ENCODE measurements around the gene RACGAP1. TPM values are rescaled to one million over a fixed set of nuclear protein-coding genes. Genes with fewer than 3 reads are reported as not detected.

Gene RACGAP1
- polyA plus RNA-seq, 4 donors = 44.5 to 53.4 (median 47.8) TPM

DNA sequence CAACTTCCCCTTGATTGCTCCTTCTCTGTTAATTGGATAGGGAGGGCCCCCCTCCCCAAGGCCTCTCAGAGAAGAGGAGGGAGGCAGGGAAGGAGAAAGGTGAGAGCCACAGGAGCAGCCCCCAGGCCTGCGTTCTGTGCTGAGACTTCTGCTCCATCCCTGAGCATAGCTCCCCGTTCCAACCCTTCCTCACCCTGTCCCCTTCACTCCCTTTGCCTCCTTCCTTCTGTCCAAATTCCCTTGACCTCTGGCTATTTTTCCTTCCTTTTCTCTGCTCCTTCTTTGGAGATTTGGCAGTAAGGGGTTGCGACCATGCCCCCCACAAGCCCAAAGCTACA, 31.3 kb upstream of the RACGAP1 start:
- DNase-seq (ENCODE audit: low read depth in 4 of 4, low spot score in 2 of 4) = no peak

GRCh38 chr12:50055831-50056638, 30.7 kb upstream of the RACGAP1 start:
- DNase-seq (ENCODE audit: low read depth in 4 of 4, low spot score in 2 of 4) = no peak

- no peak for DNase-seq (ENCODE audit: low read depth in 4 of 4, low spot score in 2 of 4)
These were observed 28.3 kb upstream of the RACGAP1 start for GRCh38 chr12:50053583-50053982.

DNA sequence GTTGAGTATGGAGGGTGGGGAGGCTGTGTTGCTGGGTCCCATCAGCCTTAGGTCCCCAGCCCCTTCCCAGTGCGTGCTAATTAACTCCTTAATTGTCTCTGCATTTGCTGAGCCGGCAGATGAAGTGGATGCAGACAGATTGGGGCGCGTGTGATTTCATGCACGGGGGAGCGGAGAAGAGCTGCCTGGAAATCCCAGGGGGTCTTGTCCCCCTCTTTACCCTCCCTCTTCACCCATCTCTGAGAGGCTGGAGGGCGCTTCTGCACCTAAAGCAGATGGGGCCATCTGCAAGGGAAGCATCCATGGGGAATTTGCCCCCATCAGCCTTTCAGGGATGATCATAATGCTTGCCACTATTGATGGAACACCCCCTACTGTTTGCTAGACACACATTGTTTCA, 27.7 kb upstream of the RACGAP1 start:
- DNase-seq (ENCODE audit: low read depth in 4 of 4, low spot score in 2 of 4) = no peak

DNA sequence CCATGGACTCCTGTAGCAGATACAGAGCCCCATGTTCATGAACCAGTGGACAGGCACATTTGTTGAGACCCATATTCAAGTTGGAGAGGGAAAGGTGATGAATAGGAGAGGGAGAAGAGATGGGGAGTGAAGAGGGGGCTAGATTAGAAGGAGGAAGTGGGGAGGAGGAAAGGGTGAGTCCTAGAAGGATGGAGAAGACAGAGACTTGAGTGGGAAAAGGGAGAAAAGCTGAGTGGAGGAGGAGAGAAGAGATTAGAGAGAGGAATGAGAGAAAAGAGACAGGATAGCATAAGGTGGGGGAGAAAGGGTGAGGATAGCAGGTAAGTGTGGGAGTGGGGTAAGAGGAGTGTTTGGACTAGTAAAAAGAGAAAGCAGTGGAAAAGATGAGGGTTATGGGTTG, 27.2 kb upstream of the RACGAP1 start:
- DNase-seq (ENCODE audit: low read depth in 4 of 4, low spot score in 2 of 4) = no peak

DNA sequence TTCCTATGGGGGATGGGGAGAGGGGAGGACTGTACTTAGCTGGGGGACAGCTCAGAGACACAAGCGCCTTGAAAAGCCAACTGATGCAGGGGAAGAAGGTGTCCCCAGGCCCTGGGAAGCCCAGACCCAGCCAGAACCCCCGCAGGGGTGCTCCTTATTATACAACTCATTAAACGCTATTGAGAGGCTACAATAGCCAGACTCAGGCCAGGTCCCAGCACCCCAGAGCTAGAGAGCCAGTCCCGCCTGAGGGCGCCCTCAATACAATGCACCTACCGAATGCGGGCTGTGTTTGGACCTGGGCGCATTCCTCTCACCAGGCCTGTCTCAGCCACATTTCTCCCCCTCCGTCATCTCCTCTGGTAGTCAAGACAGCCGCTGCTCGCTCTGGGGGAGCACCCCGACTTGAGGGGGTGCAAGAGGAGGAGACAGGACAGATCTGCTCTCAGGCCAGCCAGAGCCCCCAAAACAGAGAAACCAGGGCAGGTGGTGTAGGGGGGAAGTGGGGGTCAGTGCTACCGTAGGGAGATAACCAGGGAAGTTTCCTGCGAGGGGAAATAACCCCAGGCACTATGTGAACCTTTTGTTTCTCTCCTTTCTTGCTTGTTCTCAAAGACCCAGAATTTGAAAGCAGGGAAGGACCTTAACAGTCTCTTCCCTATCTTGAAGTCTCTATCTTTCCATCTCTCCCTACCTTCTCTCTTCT, 26.0 kb upstream of the RACGAP1 start:
- DNase-seq (ENCODE audit: low read depth in 4 of 4, low spot score in 2 of 4) = no peak

DNA sequence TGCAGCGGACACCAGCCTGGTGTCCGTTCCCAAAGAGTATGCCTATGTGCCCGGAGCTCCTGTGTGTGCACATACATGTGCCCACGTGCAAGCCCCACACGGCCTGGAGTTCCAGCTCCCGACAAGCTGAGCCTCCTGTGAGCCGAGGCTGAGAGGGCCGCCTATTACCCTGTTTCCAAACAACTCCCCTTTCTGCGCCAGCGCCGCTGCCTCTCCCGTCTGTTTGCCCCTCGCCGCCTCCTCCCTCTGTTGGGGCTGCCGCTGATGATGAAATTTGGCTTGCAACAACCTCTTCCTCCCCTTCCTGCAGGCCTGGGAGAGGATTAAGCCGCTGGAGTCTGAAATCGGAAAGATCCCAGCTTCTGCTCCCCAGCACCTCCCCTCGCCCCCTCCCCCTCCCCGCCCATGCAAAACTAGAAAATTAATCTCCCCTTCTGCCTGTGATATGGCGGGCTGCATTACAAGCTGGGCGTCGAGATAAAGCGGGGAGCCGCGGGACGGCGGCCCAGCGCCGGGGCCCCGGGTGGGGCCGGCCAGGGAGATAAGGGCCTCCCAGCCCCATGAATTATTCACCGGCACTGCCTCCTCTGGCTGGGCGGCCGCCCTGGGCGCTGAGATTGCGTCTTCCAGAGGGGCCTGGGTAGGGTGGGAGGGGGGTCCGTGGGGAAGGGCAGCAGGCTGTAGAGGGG, 25.3 kb upstream of the RACGAP1 start:
- no peak for DNase-seq (ENCODE audit: low read depth in 4 of 4, low spot score in 2 of 4)

- DNase-seq (ENCODE audit: low read depth in 4 of 4, low spot score in 2 of 4) = no peak
These were observed 24.8 kb upstream of the RACGAP1 start for GRCh38 chr12:50050119-50050385.

- DNase-seq (ENCODE audit: low read depth in 4 of 4, low spot score in 2 of 4) = no peak
These were observed 24.2 kb upstream of the RACGAP1 start for GRCh38 chr12:50049254-50050118.

DNA sequence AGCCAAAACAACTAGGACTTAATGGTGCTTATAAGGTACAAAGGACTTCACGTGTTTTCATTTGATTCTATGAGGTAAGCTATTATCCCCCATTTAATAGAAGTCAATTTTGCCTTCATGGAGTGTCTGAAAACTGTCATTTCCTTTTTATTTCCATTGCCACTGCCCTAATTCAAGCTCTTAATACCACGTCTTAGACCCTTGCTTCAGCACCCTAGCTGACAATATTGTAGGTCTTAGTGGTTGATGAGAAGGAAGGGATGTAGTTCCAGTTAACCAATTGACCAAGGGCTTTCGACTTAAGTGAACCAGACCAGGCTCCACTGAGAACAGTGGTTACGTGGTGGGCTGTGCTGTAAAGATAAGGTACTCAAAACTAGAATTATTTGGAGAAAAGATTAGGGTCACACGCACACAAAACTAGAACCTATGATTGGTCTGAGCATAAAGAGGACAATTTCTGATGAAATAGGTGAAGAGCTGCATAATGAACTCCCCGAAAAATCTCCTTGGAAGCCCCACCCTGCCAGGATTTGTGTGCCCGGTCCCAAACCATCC, 22.5 kb upstream of the RACGAP1 start:
- no peak for DNase-seq (ENCODE audit: low read depth in 4 of 4, low spot score in 2 of 4)

- DNase-seq (ENCODE audit: low read depth in 4 of 4, low spot score in 2 of 4) = no peak
These were observed 18.6 kb upstream of the RACGAP1 start for GRCh38 chr12:50043854-50044253.

- DNase-seq (ENCODE audit: low read depth in 4 of 4, low spot score in 2 of 4) = no peak
These were observed 18.0 kb upstream of the RACGAP1 start for GRCh38 chr12:50043308-50043707.

DNA sequence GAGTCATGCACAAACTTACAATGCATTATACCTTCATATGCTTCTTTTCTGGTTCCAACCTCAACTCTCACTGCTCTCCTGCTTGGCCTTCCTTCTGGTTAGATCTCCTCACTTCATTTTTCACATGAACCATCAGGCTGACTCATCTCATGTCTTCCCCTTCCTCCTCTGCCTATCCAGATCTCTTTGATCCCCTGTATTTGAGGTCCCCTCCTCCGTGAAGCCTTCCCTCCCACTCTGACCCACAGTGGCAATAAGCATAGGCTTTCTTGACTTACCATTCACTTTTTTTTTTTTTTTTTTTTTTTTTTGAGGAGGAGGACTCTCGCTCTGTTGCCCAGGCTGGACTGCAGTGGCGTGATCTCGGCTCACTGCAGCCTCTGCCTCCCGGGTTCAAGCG, 17.4 kb upstream of the RACGAP1 start:
- DNase-seq (ENCODE audit: low read depth in 4 of 4, low spot score in 2 of 4) = no peak

DNA sequence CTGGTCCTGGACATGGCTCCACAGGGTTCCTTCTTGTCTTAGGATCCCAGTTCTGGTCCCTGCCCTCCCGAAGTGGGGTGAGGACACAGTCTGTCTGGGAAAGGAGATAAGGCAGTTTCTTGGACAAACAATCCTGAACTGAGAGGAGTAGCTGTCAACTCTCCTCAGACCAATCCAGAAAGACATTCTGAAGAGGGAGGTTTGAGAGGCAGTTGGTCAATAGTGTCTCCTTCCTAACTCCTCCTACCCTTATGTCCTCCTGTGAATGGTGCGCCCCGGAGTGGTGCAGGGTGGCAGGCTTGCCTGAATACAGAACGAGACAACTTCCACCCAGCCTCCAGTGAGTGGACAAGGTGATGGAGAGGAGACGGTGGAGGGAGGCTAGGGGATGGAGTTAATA, 16.7 kb upstream of the RACGAP1 start:
- no peak for DNase-seq (ENCODE audit: low read depth in 4 of 4, low spot score in 2 of 4)

DNA sequence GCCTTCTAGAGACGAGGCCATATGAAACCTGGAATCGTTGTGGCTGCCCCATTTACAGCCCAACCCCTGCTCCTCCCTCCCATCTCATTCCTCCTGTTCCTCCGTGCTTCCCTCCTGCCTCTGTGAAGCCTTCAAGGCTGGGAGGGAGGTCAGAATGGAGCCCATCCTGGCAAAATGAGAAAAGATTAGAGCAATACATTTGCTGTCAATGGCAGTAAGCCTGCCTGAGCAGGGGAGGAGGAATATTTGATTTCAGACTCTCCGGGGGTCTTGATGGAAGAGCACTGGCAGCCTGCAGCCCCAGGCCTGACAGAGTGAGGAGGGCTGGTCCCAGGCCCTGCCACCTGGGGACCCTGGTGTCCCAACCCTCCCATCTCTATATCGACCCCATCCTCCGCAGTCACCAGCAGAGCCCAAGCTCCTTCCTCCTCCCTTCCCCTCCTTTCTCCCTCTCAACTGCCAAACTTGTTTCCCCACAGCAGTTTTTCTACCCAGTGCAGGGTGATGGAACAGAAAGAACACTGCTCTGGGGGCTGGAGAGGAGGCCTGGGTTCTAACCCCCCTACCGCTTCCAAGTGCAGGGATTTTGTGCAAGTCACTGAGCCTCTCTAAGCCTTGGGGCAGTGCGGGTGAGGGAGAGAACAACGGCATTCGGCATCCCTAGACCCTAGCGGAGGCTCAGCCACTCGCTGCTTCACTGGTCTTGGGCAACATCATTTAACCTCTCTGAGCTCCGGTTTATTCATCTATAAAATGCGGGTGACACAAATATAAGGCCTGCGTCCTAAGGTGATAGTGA, 16.0 kb upstream of the RACGAP1 start:
- DNase-seq (ENCODE audit: low read depth in 4 of 4, low spot score in 2 of 4) = no peak

GRCh38 chr12:50040657-50041056, 15.4 kb upstream of the RACGAP1 start:
- DNase-seq (ENCODE audit: low read depth in 4 of 4, low spot score in 2 of 4) = no peak

DNA sequence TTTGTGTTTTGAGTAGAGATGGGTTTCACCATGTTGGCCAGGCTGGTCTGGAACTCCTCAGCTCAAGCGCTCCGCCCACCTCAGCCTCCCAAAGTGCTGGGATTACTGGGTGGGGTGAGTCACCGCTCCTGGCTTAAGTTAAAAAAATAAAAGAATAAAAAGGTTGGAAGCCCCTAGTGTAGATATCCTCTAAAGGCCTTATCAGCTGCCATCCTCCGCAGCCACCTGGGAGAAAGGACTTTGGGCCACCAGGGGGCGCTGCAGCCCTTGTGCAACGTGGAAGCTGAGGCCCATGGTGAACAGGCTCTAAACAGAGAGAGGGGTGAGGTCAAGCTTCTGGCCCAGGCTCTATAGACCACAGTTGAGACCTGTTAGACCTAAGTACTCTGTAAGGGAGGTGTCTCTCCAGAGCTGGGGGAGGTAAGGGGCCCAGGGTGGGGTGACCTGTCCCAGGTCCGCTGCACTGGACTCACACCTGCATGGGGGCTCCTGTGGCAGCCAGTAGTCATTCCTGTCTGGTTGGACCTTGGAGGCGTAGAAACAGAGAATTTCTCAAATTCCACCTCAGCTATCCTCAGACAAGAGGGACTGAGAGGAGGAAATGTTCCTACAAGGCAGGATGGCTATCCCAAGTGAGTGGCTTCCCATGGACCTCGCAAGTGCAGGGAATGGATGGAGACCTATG, 14.0 kb upstream of the RACGAP1 start:
- DNase-seq (ENCODE audit: low read depth in 4 of 4, low spot score in 2 of 4) = no peak

DNA sequence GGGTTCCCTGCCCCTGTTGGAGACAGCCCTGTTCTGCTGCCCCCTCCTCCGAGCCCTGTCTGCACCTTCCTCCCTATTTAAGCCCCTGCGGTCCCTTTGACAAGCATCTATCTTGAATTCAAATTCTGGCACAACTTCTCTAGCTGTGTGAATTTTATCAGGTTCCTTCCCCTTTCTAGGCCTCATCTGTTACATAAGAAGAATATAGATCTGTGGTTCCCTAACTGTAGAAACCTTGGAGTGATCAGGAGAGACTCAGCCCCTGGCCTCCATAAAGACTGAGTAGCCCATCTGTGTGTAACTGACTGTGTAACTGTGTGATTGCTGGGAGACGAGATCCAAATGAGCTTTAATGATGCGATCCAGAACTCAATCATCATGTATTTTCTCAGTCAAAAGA, 13.0 kb upstream of the RACGAP1 start:
- DNase-seq (ENCODE audit: low read depth in 4 of 4, low spot score in 2 of 4) = no peak

GRCh38 chr12:50032854-50033581, 7.7 kb upstream of the RACGAP1 start:
- no peak for DNase-seq (ENCODE audit: low read depth in 4 of 4, low spot score in 2 of 4)

Measured in left renal cortex interstitium (tissue), 4 donors.